ENCODE measurements around the gene SH3RF3. TPM values are rescaled to one million over a fixed set of nuclear protein-coding genes. Genes with fewer than 3 reads are reported as not detected.
"Not testable (repeated sequence)": the region's sequence is repeated elsewhere in the genome, so short reads cannot be mapped to it uniquely, and the experiment has no call there.

SH3RF3 gene
- 5.0 TPM for polyA plus RNA-seq (ENCODE audit: insufficient read length)

DNA sequence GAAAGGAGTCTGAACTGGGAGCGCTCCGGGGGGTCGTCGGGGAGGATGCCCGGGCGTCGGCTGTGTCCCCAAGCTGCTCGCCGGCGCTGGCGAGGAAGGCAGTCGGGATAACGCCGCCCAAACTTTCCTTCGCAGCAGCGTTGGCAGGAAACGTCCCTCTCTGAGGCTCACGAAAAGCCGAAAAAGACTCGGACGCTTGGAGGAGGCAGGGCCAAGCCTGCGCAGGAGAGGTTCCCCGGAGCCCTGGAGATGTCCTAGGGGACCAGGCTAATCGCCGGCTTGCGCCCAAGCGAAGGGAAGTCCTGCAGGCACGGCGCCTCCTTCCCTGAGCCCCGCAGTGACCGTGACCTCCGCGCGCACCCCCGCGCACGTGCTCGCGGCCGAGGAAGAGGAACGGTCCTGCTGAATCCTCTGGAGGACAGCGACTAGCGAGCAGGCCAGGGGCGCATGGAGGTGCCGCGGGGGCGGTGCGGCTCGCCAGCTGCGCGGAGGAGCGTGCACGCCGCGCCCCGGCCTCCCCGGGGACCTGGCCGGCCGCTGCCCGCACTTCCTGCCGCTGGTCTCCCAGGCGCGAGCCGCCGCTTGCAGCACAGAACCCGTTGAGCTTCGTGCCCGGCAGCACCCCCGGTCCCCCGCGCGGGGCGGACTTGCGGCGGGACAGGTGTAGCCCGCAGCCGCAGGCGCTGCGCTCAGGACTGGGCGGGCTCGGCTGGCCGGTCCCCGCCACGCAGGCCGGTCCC lies at the start of gene SH3RF3:
Gene SH3RF3 (plus strand): TSS at position 590 of the 740 bp plus-strand sequence.
- DNase-seq = peak; percentile 51

DNA sequence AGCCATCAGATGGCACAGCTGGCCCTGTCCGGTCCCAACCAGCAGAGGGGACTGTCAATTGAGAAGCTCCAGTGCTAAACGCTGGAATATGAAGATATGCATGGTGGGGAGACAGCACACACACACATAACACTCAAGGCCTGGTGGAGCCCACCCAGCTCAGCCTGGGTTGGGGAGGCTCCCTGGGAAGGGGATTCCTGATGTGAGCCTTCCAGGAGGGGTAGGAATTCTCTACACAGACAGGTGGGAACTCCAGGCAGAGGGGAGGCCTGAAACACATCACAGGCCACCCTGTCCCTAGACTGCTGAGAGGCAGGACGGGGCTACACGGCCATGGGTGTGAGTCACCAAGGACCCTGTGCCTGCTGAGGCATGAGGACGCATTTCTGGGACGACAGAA lies 49.4 kb upstream of the SH3RF3 start:
- DNase-seq = no peak

DNA sequence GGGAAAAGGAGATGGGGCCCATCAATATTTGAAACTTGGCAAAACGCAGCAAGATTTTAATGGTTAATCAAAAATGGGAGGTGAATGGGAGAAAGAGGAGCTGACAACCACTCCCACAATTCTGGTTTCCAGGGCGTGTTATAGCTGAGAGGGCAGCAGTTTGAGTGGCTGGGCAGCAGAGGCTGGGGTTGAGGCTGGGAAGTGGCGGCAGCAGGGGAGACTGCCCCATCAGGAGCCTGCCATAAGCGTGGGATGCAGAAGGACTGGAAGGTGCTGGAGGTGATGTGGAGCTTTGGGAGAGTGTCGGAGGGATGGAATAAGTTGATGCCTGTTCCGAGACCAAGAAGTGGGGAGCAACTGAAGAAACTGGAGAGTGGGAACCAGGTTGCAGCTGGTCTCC lies 48.9 kb upstream of the SH3RF3 start:
- no peak for DNase-seq

DNA sequence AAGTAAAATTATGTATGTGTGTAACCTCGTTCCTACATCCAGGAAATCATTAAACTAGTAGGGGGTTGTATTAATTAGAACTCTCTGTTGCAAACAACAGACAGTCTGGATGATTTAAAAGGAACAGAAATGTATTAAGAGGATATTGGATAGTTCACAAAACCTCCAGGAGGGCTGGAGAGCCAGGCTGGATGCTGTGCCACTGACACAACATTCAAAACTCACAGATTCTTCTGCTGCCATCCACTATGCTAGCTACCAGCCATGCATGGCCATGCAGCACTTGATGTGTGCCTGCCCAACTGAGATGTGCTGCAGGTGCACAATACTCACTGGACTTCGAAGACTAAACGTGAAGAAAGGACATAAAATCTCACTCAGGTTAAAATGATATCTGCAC lies 48.2 kb upstream of the SH3RF3 start:
- no peak for DNase-seq

DNA sequence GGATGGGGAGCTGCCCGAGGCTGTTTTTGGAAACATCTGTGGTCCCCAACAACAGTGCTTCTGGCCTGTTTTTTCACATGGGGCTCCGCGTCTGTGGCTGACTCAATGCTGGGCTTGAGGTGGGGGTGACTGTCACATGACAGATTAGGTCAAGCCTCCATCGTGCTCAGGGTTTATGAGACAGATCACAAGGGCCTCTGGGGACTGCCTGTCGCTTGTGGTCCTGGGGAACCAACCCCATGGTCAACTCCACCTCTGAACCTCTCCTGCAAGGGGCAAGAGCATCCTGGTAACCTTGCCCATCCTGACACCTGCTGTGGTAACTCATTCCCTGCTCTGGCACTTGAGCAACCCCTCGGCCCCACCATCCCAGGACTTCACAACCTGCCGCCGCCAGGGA lies 47.6 kb upstream of the SH3RF3 start:
- DNase-seq = no peak

DNA sequence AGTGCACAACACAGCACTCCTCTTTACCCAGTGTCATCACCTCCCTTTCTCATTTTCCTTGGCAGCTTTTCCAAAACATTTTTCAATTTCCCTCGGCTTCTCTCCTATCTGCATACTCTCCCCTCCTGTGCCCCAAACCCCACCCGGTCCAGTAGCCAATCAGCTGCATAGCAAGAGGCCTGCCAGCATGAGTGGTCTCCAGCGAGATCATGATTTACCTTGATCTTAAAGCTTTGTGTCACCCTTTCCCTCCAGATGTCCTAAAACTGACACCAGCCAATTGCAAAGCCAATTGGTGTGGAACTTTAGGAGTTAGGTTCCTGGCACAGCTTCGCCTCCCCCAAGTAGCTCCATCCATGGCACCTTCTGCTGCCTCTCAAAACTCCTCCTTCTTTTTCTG lies 45.2 kb upstream of the SH3RF3 start:
- DNase-seq = no peak

DNA sequence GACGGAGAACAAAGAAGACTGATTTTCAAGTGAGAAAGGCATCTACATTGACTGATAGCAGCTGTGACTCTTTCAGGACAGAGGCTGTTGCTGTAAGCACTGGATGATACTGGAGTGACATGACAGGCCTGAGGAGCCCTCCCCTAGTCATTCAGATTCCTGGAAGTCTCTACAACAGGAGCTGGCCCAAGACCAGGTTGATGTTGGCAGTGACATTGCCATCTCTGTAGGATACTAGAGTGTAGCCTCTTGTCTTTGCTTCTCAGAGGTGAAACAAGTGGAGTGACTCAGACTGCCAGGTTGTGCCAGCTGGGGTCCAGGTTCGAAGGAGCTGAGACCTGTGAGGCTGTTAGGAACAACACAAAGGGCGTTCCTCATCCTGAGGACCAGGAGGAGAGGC lies 44.7 kb upstream of the SH3RF3 start:
- DNase-seq = no peak

DNA sequence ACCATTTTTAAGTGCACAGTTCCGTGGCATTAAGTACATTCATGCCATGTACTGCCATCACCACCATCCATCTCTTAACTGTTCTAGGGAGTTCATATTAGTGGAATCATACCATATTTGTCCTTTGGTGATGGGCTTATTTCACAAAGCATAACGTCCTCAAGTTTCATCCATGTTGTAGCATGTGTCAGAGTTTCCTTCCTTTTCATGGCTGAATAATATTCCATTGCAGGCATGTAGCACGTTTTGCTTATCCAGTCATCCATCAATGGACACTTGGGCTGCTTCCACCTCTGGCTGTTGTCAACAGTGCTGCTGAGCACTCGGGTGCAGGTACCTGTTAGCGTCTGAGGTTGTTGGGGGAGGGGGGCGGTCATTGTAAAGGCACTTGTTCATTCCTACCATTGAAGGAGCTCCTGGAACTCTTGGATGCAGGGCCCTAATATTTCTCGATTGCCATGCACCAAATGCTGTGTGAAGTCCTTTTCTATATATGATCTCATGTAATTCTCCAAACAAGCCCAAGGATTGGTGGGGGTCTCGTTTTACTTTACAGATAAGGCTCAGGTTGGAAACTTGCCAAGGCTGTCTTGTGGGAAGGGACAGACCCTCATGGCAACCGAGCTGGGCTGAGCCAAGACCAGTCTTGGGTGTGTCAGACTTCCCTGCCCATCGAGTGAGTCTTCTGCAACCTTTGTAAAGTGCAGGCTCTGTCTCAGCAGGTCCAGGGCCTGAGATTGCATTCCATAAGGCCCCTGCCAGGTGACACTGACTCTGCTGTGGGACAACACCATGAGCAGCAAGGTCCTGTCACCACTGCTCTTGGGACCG lies 42.9 kb upstream of the SH3RF3 start:
- no peak for DNase-seq

DNA sequence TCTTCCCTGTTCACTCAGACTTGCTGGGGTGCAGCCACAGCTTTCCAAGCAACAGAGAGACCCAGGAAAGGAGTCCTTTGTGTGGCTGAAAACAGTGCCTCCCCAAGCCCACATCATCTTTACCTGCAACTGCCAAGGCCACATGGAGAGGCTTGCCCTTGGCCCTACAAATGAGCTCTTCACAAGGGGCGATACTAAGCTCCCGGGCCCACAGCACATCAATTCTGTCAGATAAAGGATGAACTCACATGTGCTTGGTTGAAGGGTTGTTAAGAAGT lies 42.3 kb upstream of the SH3RF3 start:
- no peak for DNase-seq

DNA sequence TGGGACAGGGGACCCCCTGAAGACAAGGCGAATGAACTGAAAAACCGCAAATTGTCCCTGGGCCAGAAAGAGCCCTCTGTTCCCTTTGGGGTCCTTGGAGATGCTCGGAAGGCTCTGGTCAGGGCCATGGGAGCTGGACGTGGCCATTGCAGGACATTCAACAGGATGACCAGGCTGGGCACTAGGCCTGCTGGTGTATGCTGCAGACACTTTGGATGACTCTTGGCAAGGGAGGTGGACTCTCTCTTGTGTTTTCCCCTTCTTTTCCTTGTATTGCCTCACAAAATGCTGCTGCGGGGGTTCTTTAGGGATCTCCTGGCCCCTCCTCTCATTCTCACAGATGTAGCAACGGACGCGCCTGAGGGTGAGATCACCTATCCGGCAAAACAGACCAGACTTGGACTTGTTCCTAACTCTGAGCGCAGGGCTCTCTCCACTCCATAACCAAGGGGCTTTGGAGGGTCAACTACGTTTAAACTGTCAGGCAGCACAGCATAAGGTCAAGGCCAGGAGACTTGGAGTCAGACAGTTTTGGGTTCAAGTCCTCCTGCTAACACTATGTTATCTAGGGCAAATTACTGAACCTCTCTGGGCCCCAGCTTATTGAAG lies 41.8 kb upstream of the SH3RF3 start:
- DNase-seq = no peak

DNA sequence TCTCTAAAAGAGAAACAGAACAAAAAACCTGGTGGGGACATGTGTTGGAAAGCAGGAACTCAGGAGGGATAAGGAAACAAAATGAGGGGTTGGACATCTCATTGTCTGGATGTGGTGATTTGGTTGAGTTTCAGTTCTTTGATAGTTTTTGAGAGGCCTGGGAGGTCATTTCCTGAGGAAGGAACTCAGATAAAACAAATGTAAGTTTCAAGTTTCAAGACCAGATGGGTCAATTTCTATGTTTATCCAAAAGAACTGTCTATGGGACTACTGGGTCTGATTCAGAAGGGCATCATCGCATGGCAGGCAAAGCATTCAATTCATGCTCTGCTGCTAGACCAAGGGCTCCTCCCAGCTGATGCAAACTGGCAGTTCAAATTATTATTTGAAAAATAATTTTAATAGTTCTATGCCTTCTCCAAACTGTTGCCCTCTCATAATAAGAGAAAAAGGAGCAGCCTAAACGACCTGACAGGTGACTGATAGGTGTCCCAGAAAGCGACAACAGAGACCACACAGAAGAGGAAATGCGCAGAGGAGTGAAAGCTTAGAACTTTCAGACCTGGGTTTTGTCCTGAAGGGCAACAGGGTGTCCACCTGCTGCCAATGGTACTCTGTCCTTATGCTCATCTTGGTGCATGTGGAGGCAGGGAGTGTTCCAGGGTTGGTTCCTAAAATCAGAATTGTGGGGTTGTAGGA lies 39.3 kb upstream of the SH3RF3 start:
- DNase-seq = no peak

DNA sequence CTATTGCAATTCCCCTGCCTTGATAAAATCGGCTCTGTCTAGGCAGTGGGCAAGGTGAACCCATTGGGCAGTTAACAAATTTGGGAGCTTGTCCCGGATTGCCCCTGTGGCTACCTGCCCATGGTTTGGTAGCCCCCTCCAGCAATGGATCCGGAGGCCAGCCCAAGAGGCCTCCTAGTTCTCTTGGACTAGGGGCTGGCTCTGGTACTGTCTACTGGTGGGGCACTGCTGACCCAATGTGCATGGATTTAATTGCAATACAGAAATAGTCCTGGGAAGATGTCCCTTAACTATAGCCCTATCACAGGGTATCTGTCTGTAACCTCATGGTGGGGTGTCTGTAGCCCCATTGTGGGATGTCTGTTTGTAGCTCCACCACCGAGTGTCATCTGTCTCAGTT lies 37.5 kb upstream of the SH3RF3 start:
- no peak for DNase-seq

DNA sequence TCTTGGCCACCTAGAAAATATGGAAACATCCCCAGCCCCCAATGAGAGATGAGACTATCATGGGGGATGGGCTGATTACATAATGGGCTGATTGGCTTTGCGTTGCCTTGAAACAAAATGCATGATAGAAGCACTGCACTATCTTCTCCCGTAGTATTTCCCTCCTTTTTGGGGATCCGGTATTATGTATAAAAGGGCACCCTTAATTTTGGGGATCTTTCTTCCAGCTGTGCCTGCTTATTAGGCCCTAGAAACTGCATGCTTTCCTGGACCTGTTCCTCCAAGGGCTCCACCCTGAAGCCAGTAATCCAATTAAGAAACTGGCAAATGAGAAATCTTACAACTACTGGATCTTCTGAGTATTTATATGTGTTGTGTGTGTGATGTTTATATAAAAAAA lies 34.9 kb upstream of the SH3RF3 start:
- no peak for DNase-seq

DNA sequence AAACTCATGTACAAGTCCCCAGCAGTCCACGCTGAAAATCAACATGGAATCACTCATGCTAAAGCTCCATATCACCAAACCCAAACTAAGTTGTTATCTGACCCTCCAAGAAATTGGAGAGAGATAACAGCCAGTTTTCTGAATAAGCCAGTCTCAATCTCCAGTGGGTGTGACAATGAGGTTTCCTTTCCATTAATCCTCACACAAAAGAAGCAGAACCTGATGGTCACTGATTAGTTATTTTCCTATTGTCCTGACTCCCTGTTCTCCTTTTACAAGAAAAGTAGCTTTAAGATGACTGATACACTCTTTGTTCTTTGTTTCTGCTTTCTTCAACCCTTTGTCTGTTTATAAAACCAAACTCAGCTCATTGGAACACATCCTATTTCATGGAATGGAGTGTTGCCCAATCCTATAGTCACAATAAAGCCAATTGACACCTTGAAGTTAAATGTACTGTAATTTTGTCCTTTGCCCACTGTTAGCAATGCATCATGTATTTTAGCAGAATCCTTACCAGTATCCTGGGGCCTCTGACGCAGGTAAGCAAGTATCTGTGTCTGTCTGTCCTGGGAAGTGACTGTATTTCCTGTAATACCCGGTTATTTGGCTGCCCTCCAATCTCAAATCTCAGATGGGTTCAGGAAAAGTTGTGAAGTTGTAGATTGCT lies 30.6 kb upstream of the SH3RF3 start:
- DNase-seq = no peak

DNA sequence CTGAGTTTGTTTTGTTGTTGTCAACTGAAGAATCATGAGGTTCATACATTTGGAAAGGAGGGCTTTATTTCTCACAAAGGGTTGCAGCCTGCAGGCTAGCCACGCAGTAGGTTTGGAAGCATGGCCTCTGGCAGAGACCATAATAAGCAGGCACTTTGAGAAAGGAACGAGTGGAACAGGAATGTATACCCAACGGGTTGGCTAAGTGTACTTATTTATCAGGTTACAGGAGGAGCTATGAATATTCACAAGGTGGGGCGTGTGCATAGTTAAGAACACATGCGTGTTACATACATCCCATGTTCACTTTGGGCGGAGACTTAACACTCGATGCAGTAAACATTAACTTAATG lies 30.1 kb upstream of the SH3RF3 start:
- DNase-seq = no peak

DNA sequence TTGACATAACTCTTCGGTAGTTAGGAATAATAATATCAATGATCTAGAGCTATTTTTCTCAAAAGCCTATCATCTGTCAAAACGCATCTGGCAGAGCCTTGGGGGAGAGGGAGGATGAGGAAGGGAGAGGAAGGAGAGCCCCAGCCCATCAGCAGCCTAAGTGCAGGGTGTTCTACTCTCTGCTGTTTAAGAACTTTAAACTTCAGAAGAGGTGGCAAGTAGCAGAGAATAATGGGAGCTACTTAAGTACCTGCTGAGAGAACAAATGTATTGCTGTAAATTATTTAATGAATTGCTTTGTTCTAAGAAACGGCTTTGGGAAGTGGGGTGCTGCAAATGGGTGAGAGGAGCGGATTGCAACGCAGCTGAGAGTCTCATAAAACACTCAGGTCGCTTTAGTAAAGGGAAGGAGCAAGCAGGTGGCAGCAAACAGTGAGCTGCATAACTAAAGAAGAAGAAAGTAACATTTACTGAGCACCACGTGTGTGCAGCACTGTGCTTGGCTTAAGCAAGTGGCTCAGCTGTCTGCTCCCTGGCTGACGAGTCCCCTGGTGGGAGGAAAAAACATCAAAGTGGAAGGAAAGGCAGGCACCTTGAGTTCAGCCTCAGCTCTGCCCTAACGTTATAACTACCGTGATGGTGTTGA lies 26.3 kb upstream of the SH3RF3 start:
- DNase-seq = no peak

DNA sequence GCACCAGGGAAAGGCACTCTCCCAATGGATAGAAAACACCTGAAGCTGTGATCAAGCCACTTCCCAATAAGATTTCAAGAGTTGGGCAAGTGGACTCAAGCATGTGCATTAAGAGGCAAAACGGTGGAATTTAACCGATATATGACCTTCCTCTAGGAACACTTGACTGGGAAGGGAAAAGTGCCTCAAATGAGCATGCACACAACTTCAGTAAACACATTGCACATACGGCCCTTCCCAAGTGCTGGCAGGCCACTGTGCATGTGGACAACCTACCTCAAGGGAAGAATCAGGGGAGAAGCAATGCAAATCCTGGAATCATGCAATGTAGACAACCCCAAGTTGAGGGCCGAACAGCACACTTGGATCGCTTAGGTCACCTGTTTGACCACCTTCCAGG lies 23.9 kb upstream of the SH3RF3 start:
- DNase-seq = no peak

DNA sequence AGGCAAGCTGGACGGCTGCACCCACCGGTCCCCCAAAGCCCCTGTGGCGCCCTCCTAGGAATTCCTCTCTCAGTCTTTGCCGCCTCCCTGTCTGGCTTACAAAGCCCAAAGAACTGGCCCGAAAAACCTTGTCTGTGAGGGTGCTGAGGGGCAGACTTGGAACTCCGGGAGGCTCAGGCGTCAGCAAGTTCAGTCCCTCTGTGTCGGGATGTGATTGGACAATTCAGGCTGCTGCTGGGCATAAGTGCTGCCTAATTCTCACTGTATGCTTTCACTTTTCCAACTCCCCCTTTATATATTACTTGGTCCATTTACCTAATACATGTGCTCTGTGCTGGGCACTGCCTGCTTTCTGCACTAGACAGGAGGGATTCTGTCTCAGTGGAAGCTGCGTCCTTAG lies 20.3 kb upstream of the SH3RF3 start:
- DNase-seq = no peak

DNA sequence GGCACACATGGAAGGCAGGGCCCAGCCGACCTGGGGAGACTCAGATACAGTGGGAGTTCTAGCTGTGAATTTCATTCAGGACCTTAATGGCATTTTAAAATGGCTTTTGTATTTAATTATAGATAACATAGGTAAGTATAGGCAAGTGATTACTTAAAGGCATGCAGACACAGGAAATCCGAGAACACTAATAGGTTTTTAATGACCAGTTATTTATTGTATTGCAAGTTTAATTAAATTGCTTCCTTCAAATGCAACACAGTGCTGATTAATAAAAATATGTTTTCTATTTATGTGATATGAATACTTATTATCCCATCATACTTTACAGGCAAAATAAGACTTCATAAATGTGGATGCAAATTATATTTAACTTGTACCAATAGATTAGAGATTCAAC lies 19.7 kb upstream of the SH3RF3 start:
- DNase-seq = no peak

DNA sequence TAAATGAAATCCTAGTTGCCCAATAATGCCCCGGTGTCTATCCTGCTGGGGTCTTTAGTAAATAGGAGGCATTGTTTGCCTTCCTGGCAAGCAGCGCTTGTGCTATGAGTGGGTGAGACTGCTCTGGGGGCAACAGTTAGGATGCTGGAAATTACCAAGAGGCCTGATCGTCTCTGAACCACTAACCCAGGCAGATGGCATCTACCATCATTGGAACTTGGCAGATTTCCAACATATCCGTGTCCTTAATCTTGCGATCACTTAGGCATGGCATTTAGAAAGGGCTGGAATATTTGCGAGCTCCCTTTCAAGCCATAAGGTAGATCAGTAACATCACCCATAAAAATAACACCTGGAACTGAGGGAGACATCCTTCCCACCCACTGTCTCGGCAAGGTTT lies 18.8 kb upstream of the SH3RF3 start:
- no peak for DNase-seq

DNA sequence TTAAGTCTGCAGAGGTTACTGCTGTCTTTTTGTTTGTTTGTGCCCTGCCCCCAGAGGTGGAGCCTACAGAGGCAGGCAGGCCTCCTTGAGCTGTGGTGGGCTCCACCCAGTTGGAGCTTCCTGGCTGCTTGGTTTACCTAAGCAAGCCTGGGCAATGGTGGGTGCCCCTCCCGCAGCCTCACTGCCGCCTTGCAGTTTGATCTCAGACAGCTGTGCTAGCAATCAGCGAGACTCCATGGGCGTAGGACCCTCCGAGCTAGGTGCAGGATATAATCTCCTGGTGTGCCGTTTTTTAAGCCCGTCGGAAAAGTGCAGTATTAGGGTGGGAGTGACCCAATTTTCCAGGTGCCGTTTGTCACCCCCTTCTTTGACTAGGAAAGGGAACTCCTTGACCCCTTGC lies 11.8 kb upstream of the SH3RF3 start:
- DNase-seq = not testable (repeated sequence)

DNA sequence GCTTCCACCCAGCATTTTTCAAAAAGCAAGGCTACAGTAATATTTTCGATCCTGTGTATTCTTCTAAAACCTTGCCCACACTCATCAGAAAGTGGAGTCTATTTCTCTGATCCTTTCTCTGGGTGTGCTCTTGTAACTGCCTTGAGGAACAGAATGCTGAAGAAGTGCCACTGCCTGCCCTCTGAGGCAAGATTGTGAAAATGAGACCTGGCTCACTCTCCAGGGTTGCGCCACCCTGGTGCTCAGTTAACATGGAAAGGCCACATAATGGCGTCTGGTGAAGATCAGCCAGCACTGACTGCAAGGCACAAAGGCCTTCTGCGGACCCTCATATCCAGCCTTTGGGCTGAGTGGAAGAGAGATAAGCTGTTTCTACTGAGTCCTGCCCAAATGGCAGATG lies 11.2 kb upstream of the SH3RF3 start:
- DNase-seq = no peak

Measured in hindlimb muscle (tissue), 1 donor.